ENCODE measurements around the gene STMN1. TPM values are rescaled to one million over a fixed set of nuclear protein-coding genes. Genes with fewer than 3 reads are reported as not detected.

The STMN1 gene
- total and polyA plus RNA-seq, 10 of the 15 experiments (the other 5 are each of a cell fraction or from before 2014, with no cell fraction given): 220 to 1,272 (median 603) TPM

DNA sequence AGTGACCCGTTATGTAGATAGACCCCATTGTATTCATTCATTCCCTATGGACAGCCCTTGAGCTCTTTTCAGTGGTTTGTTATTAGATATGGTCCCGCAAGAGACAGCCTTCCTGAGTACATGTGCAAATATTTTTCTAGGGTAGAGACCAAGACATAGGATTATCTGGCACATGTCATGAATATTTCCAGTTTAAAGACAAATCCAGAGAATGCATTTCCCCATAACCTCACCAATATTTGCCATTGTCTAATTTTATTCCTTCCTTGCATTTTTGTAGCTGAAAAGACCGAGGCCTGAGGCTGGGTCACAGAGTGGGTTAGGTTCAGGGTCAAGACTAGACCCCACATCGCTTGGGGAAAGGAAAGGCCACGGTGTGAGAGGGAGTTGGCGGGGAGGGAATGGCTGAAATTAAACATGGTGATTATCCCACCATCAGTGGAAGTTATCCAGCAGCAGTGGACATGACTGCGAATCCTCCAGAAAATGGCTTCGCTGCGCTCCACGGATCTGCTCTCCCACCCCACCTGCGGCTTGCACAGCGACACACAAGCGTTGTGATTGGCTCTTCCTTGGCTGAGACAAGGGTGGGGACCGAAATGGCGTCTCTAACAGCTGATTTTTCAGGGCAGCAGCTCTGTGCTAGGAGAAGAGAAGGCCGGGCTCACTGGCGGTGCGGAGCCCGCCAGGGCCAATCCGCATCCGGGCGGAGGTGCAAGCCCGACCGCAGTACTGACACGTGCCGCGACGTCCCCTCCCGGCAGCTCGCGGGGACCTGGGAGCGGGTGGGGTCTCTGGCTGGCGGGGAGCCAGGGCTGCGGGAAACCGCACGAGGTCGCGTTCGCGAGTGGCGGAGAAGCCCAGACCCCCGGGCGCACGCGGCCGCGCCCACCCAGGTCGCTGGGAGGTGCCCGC, 16.1 kb upstream of the STMN1 start:
- Histone ChIP-seq H3K27me3 (replicated peaks in 1 of 2; ENCODE audit: control insufficient read depth in 2 of 2, insufficient read depth in 2 of 2, low read length in 1 of 2) (peaks cover 4 to 18% of the 10 kb centered on the region in 2 experiments), H3K4me3 (peak overlapping the region; percentile 35; the same call in 1 of the 2 replicates), H3K27ac (ENCODE audit: control insufficient read depth, insufficient read depth) (no peak overlapping the region), H3K4me1 (ENCODE audit: control insufficient read depth, insufficient read depth, low read length) (0 out of 2 replicates have a peak, but pooled peaks cover 5% of the 10 kb centered on the region), H3K36me3 (ENCODE audit: control insufficient read depth in 2 of 2, insufficient read depth in 2 of 2, low read length in 1 of 2) (no peaks in the 10 kb centered on the region), H3K9ac (ENCODE audit: control insufficient read depth, insufficient read depth, low read length) (no peak overlapping the region; the same call in 1 of the 2 replicates), H4K20me1 (ENCODE audit: control insufficient read depth, insufficient read depth) (no peaks in the 10 kb centered on the region; the same call in 1 of the 2 replicates), H3K79me2 (ENCODE audit: control insufficient read depth, insufficient read depth, low read length) (no peaks in the 10 kb centered on the region), H3K9me3 (replicated peaks; ENCODE audit: control insufficient read depth, insufficient read depth, low read length) (no peaks in the 10 kb centered on the region), H3K4me2 (ENCODE audit: control insufficient read depth, insufficient read depth) (peak overlapping the region; percentile 89), H2AFZ (ENCODE audit: control insufficient read depth, low read depth, low read length) (no peak overlapping the region; the same call in 1 of the 2 replicates)
- intact Hi-C loops (cut with micrococcal nuclease; ENCODE audit: unreplicated experiment) (no loop called here), in situ Hi-C loops (cut with MboI) (no loop called here)
- ATAC-seq (peak; percentile 52), FAIRE-seq (no peak), DNase-seq (ENCODE audit: low read depth, low spot score) (no peak)
- ChIA-PET CTCF (interaction anchor here (0.6 kb wide), 1 partner anchor 101 kb away, joined by 3 read pairs; no protein-coding TSS in a partner anchor), RAD21 (ENCODE audit: unreplicated experiment) (interaction anchor here (1.4 kb wide), 1 partner anchor 75 kb away, joined by 3 read pairs; the partner anchor contains the start of gene PAFAH2), POLR2A (no interaction called here), SMC1A (ENCODE audit: uncharacterized antibody, unreplicated experiment) (interaction anchor here (0.6 to 1.3 kb wide), 2 partner anchors 75 to 1095 kb away, joined by 3 read pairs; partner anchors contain the start of gene PAFAH2)
- BruUV-seq (replicated peaks): no TSS peak
- WGBS (ENCODE audit: insufficient coverage, insufficient replicate concordance, low lambda C conversion rate, missing lambda C conversion rate): 12% methylated on average over 49 of the region's 49 CpGs
- TF ChIP-seq, protein P1, sequence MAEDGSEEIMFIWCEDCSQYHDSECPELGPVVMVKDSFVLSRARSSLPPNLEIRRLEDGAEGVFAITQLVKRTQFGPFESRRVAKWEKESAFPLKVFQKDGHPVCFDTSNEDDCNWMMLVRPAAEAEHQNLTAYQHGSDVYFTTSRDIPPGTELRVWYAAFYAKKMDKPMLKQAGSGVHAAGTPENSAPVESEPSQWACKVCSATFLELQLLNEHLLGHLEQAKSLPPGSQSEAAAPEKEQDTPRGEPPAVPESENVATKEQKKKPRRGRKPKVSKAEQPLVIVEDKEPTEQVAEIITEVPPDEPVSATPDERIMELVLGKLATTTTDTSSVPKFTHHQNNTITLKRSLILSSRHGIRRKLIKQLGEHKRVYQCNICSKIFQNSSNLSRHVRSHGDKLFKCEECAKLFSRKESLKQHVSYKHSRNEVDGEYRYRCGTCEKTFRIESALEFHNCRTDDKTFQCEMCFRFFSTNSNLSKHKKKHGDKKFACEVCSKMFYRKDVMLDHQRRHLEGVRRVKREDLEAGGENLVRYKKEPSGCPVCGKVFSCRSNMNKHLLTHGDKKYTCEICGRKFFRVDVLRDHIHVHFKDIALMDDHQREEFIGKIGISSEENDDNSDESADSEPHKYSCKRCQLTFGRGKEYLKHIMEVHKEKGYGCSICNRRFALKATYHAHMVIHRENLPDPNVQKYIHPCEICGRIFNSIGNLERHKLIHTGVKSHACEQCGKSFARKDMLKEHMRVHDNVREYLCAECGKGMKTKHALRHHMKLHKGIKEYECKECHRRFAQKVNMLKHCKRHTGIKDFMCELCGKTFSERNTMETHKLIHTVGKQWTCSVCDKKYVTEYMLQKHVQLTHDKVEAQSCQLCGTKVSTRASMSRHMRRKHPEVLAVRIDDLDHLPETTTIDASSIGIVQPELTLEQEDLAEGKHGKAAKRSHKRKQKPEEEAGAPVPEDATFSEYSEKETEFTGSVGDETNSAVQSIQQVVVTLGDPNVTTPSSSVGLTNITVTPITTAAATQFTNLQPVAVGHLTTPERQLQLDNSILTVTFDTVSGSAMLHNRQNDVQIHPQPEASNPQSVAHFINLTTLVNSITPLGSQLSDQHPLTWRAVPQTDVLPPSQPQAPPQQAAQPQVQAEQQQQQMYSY (CRISPR knock-in tag; IDR thresholded peaks at IDR 0.05): no peak
- TF ChIP-seq TCF7 (IDR thresholded peaks at IDR 0.05; ENCODE audit: borderline replicate concordance) (no peak), SUZ12 (IDR thresholded peaks at IDR 0.05; ENCODE audit: unreplicated experiment) (peak; percentile 57), MXI1 (IDR thresholded peaks at IDR 0.05; ENCODE audit: low read depth, low read length) (no peak), RUNX3 (IDR thresholded peaks at IDR 0.05; ENCODE audit: low read length) (0 out of 2 replicates have a peak, but pooled peaks have one; percentile 14), RELB (IDR thresholded peaks at IDR 0.05; ENCODE audit: low read depth) (no peak), BACH1 (IDR thresholded peaks at IDR 0.05; ENCODE audit: borderline replicate concordance) (0 out of 2 replicates have a peak, but pooled peaks have one; percentile 27), YY1 (IDR thresholded peaks at IDR 0.05; ENCODE audit: low read depth, low read length) (peak; percentile 48), CBFB (IDR thresholded peaks at IDR 0.05; ENCODE audit: low read depth) (no peak), BHLHE40 (IDR thresholded peaks at IDR 0.05; ENCODE audit: borderline replicate concordance in 1 of 2, low read depth in 2 of 2, low read length in 1 of 2) (peak; percentile 21 to 80; a peak in 3 of 4 replicates), USF2 (IDR thresholded peaks at IDR 0.05; ENCODE audit: borderline replicate concordance, low read depth, low read length) (no peak), FOXK2 (IDR thresholded peaks at IDR 0.05) (no peak), EZH2 (IDR thresholded peaks at IDR 0.05; ENCODE audit: borderline replicate concordance, control insufficient read depth, low read depth, low read length) (0 out of 2 replicates have a peak, but pooled peaks have one; percentile 27)
